Measurements from ENCODE around the gene LALBA.

- TF ChIP-seq CTCF (IDR thresholded peaks at IDR 0.05) (no peak), EP300 (IDR thresholded peaks at IDR 0.05) (no peak)
These were observed 33.2 kb downstream of the LALBA start for GRCh38 chr12:48536602-48537001.
